HG02678 (cell line): ENCODE measurements around the gene U2SURP.
A peak's percentile ranks its signal among the peaks of the same experiment; 100 is the strongest.
"Not testable (repeated sequence)": the region's sequence is repeated elsewhere in the genome, so short reads cannot be mapped to it uniquely, and the experiment has no call there.

Experiments used
- ATAC-seq: cut with Tn5 transposase; IDR thresholded peaks from one replicate; pipeline ENCODE4 v1.9.1; 2021; ENCODE audit warnings: mild to moderate bottlenecking, moderate library complexity; ENCODE audit not compliant: unreplicated experiment

U2SURP gene

DNA sequence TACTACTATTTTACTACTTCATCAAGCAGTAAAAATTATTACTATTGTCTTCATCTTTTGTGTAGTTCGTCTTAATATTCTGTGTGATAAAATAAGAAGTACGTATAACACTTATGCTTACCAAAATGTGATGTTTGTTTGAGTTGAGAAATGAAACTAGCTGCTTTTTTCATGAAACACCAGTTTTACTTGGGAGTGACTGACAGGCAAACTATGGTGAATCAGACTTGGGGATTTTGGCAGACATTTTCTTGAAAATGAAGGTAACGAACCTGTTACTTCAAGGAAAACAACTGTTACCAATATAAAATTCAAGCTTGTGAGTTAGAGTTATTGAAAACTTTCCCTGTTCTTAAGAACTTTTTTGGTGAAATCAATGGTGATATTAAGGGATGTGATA lies 10.3 kb downstream of the U2SURP start:
- no peak for ATAC-seq

DNA sequence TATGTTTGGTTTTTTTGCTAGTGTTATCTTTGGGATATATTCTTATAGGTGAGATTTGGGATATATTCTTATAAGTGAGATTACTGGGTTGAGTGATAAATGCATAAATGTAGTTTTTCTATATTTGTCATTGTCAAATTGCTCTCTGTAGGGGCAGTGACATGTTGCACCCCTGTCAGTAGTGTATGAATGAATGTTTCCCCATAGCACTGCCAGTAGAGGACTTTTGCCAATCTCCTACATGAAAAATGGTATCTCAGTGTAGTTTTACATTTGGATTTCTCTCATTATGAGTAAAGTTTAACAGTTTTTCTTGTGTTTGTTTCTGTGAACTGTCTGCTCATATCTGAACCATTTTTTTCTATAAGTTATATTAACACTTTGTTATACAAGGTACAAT lies 13.6 kb downstream of the U2SURP start:
- ATAC-seq: no peak

GRCh38 chr3:143016321-143016972 lies 15.1 kb downstream of the U2SURP start:
- ATAC-seq: no peak

DNA sequence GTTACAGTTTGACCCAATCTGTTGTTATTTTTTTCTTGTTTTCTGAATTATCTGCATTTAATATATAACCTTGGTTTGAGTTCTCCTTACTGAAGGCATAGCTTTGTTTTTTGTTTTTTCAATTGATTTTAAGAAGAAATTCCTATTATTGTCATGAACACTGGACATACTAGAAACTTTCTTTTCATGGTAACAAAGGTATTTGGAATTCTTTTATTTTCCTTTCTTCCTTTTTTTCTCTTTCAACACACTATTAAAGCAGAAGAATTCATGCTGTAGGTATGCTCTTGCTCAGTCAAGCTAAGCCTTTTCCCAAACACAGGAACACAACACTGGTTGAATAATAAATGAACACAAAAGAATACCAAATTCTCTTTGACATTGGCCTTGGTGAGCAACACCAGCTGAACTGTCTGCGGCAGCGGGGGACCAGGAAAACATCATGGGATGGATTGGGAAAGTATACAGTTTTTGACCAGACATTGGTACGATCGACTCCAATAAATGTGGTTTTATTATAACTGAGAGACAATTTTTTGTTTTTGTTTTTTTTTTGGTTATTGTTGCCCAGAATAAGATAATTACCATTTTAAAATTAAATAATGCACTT lies 23.1 kb downstream of the U2SURP start:
- no peak for ATAC-seq

GRCh38 chr3:143031327-143031726 lies 30.0 kb downstream of the U2SURP start:
- ATAC-seq: no peak

GRCh38 chr3:143031796-143032387 lies 30.5 kb downstream of the U2SURP start:
- ATAC-seq: not testable (repeated sequence)

- no peak for ATAC-seq
Observed at GRCh38 chr3:143035466-143036211, 34.3 kb downstream of the U2SURP start.

- no peak for ATAC-seq
Observed at GRCh38 chr3:143036557-143036956, 35.2 kb downstream of the U2SURP start.

DNA sequence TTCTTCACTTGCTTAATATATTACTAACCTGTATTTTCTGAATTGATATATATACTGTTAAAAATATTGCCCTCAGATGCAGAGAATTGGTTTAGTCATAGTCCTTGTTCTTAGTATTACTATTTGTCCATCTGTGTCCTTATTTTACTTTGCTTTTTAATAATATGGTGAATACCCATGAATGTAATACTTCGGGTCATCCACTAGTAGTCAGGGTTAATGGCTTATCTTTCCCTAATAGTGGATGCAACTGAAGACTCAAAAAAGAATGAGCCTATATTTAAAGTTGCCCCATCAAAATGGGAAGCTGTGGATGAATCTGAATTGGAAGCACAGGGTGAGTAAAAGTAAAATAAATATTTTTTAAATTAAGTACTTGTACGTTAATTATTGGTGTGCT lies 36.5 kb downstream of the U2SURP start:
- ATAC-seq: no peak

GRCh38 chr3:143040261-143040879 lies 39.0 kb downstream of the U2SURP start:
- ATAC-seq: no peak

- no peak for ATAC-seq
Observed at GRCh38 chr3:143041903-143042302, 40.5 kb downstream of the U2SURP start.

DNA sequence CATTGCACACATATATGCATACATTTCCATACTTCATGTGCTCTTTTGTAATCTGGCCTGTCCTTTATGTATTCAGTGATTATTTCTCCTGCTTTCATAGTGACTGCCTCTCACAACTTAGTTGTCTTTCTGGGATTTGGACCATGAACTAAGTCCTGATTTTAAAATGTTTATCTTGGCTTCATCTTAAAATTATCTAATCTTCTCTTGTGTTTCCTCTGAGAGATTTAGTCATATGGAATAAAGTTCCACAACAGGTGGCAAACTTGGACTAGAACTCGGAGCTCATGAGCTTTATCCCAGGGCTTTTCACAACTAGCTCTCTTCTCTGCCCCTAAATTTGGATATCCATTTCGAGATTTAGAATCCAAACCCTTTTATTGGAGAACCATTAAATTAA lies 44.3 kb downstream of the U2SURP start:
- ATAC-seq: no peak

GRCh38 chr3:143046075-143046474 lies 44.7 kb downstream of the U2SURP start:
- not testable (repeated sequence) for ATAC-seq

GRCh38 chr3:143054011-143054410 lies 52.6 kb downstream of the U2SURP start:
- ATAC-seq: no peak

- ATAC-seq: no peak
Observed at GRCh38 chr3:143056372-143056771, 55.0 kb downstream of the U2SURP start.

DNA sequence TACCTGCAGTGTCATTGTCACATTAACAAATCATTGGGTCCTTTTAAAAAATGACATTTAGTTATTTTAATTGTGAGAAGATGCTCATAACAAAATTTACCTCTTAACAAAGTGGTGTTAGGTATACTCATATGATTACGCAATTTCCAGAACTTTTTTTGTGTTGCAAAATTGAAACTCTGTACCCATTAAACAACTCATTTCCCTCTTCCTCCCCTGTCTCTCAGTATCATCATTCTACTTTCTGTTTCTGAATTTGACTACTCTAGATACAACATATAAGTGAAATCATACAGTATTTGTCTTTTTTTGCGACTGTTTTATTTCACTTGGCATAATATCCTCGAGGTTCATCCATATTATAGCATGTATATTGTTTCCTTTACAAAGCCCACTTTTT lies 59.5 kb downstream of the U2SURP start:
- peak; percentile 95 for ATAC-seq

DNA sequence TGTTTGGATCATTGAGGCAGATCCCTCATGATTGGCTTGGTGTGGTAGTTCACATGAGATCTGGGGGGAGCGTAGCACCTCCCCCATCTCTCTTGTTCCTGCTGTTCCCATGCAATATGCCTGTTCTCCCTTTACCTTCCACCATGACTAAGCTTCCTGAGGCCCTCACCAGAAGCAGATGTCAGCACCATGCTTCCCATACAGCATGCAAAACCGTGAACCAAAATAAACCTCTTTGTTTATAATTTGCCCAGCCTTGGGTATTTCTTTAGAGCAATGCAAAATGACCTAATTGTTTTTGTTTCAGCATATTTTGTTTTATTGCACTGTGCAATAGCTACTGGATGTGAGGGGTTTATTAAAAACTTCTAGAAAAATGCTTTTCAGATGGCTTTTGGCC lies 61.6 kb downstream of the U2SURP start:
- no peak for ATAC-seq

- no peak for ATAC-seq
Observed at GRCh38 chr3:143064777-143065176, 63.4 kb downstream of the U2SURP start.

- ATAC-seq: no peak
Observed at GRCh38 chr3:143065364-143065763, 64.0 kb downstream of the U2SURP start.

DNA sequence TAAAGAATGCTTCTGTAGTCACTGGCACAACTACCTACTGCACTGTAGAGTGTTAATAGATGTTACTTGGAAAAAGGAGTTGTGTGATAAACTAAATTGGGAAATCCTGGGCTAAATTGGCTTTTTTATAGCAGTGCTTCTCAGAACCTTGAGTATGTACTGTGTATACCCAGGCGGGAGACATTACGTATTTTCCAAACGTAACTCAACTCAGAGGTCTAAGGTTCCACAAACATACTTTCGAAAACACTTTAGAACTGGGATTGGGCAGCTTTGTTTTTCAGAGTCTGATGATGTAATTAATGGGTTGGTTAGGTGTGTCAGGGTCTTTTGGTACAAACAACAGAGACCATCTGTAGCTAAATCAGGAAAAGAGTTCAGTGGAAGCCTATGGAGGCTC lies 64.7 kb downstream of the U2SURP start:
- ATAC-seq: no peak

- no peak for ATAC-seq
Observed at GRCh38 chr3:143067201-143067600, 65.8 kb downstream of the U2SURP start.
